ENCODE results near the gene ZNF664. TPM values are rescaled to one million over a fixed set of nuclear protein-coding genes. Genes with fewer than 3 reads are reported as not detected.

The ZNF664 gene
- total and polyA plus RNA-seq, 9 of the 15 experiments (the other 6 are each of a cell fraction or from before 2014, with no cell fraction given): 3.3 to 101 (median 63.6) TPM

- no peak for TF ChIP-seq MEF2A (IDR thresholded peaks at IDR 0.05; ENCODE audit: control insufficient read depth, low read depth, low read length)
- TF ChIP-seq HIVEP1 (CRISPR knock-in tag; IDR thresholded peaks at IDR 0.05): no peak
- TF ChIP-seq, protein P1, sequence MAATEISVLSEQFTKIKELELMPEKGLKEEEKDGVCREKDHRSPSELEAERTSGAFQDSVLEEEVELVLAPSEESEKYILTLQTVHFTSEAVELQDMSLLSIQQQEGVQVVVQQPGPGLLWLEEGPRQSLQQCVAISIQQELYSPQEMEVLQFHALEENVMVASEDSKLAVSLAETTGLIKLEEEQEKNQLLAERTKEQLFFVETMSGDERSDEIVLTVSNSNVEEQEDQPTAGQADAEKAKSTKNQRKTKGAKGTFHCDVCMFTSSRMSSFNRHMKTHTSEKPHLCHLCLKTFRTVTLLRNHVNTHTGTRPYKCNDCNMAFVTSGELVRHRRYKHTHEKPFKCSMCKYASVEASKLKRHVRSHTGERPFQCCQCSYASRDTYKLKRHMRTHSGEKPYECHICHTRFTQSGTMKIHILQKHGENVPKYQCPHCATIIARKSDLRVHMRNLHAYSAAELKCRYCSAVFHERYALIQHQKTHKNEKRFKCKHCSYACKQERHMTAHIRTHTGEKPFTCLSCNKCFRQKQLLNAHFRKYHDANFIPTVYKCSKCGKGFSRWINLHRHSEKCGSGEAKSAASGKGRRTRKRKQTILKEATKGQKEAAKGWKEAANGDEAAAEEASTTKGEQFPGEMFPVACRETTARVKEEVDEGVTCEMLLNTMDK (IDR thresholded peaks at IDR 0.05; ENCODE audit: borderline replicate concordance, insufficient read depth, low read depth, low read length, poor library complexity, severe bottlenecking): no peak
- 0 out of 2 replicates have a peak, but pooled peaks have one; percentile 8 for TF ChIP-seq TEAD4 (IDR thresholded peaks at IDR 0.05; ENCODE audit: low read length)
- TF ChIP-seq TEAD4 (CRISPR knock-in tag; IDR thresholded peaks at IDR 0.05; ENCODE audit: borderline replicate concordance): no peak
- no peak for TF ChIP-seq HBP1 (CRISPR knock-in tag; IDR thresholded peaks at IDR 0.05)
- no peak for TF ChIP-seq ZKSCAN8 (CRISPR knock-in tag; IDR thresholded peaks at IDR 0.05)
Observed at GRCh38 chr12:123942911-123943648, 29.9 kb upstream of the ZNF664 start (continued).
